Transverse colon (tissue), 4 donors: ENCODE results near the gene CCDC178. TPM values are rescaled to one million over a fixed set of nuclear protein-coding genes. Genes with fewer than 3 reads are reported as not detected.
A peak's percentile ranks its signal among the peaks of the same experiment; 100 is the strongest.

ENCODE experiments used
- DNase-seq: peaks from one replicate; pipeline ENCODE4 v3.0.0-alpha.2; 2019
- H3K27ac ChIP-seq, 4 donors: fragments of 200-600 bp; sonication (generic); 2 replicates each; pipeline ENCODE4 v1.5.1; 2016 to 2018; ENCODE audit warnings: inconsistent platforms in 4 of 4
- H3K27me3 ChIP-seq: fragments of 200-600 bp; sonication (generic); 2 replicates; pipeline ENCODE4 v1.5.1; 2017; ENCODE audit warnings: inconsistent platforms
- H3K36me3 ChIP-seq, 4 donors: fragments of 200-600 bp; sonication (generic); 2 replicates each; pipeline ENCODE4 v1.5.1; 2017 to 2019; ENCODE audit warnings: inconsistent platforms in 4 of 4
- H3K4me1 ChIP-seq, 4 donors: fragments of 200-600 bp; sonication (generic); 2 replicates each; pipeline ENCODE4 v1.5.1; 2017 to 2020; ENCODE audit warnings: inconsistent platforms in 4 of 4
- H3K4me3 ChIP-seq, 4 donors: fragments of 200-600 bp; sonication (generic); 1 replicate in 1 of 4; 2 replicates in 3 of 4; pipeline versions ENCODE4 v1.5.1 to v1.6.1; 2017 to 2019; ENCODE audit warnings: inconsistent platforms in 4 of 4
- H3K9me3 ChIP-seq, 2 donors: fragments of 200-600 bp; sonication (generic); 2 replicates each; pipeline ENCODE4 v1.5.1; 2017 to 2019; ENCODE audit warnings: inconsistent platforms in 2 of 2
- CTCF ChIP-seq, 5 experiments: fragments of 200-600 bp in 3 of 5; fragments of 450-650 bp in 2 of 5; sonication (generic) in 3 of 5; IDR thresholded peaks; 1 replicate in 2 of 5; 2 replicates in 3 of 5; pipeline ENCODE4 v1.5.1; 2016 to 2017; ENCODE audit warnings: antibody characterized with exemption in 5 of 5, inconsistent platforms in 3 of 5, mild to moderate bottlenecking in 2 of 5, moderate library complexity in 1 of 5
- EP300 ChIP-seq: sonication (generic); formaldehyde crosslinking; IDR thresholded peaks from one replicate; pipeline ENCODE4 v1.6.1; 2017; ENCODE audit warnings: antibody characterized with exemption, low read depth
- POLR2A ChIP-seq: fragments of 450-650 bp; IDR thresholded peaks from one replicate; pipeline ENCODE4 v1.6.1; 2016; ENCODE audit warnings: antibody characterized with exemption, mild to moderate bottlenecking, moderate library complexity
- POLR2AphosphoS5 ChIP-seq, 3 donors: sonication (generic); formaldehyde crosslinking; IDR thresholded peaks; one replicate each; pipeline ENCODE4 v1.6.1; 2016; ENCODE audit warnings: antibody characterized with exemption in 3 of 3
- WGBS, 2 donors: methylation state at CpG; one replicate each; pipeline ENCODE4 v1.1.5; 2018; ENCODE audit warnings: low coverage in 1 of 2; 5-methylcytosine and 5-hydroxymethylcytosine counted together
- in situ Hi-C, 4 donors: fragments of 200-750 bp; cut with MboI; loops; one replicate each; pipeline versions ENCODE4 v1.15.0 to v1.15.1; 2017; ENCODE audit warnings: low sequenced_read_pairs in 3 of 4, low pct_ligation_motif_present in 1 of 4, low pct_unique_long_range_greater_than_20kb in 1 of 4
- intact Hi-C: fragments of 100-400 bp; cut with DNase I; formaldehyde crosslinking; loops from one replicate; pipeline ENCODE4 v1.15.1; 2023; ENCODE audit warnings: low total_unique reads
- total RNA-seq, 4 donors: library from RNA; depleted of rRNA; stranded (reverse); fragments of >200 nt; gene quantifications; one replicate each; pipeline ENCODE4 v1.1.0, GENCODE V29; 2016

The CCDC178 gene
- total RNA-seq, 4 donors from 2014 or later: 131 TPM; not detected in 3

- Histone ChIP-seq H3K4me3 (no peak overlapping the region), H3K36me3 (no peaks in the 10 kb centered on the region), H3K27me3 (no peaks in the 10 kb centered on the region), H3K27ac (no peak overlapping the region), H3K4me1 (peaks cover 0 to 4% (median 0%) of the 10 kb centered on the region in 4 donors), H3K9me3 (no peaks in the 10 kb centered on the region)
- TF ChIP-seq POLR2AphosphoS5 (IDR thresholded peaks at IDR 0.05) (no peak), CTCF (IDR thresholded peaks at IDR 0.05) (no peak), EP300 (no peak), POLR2A (no peak)
- intact Hi-C loops: no loop called here
- in situ Hi-C loops: loop anchor here in 1 of 4 donors (25.0 kb wide), 1 partner anchor 505 kb away; no protein-coding TSS in a partner anchor
- DNase-seq: no peak
Observed at GRCh38 chr18:33232318-33232626, 208.2 kb downstream of the CCDC178 start.

- peaks cover 0 to 4% (median 0%) of the 10 kb centered on the region in 4 donors for H3K4me1 ChIP-seq
- no peaks in the 10 kb centered on the region for H3K9me3 ChIP-seq
- no peak for TF ChIP-seq EP300
- peak; percentile 66 to 90 (median 79) for TF ChIP-seq CTCF (IDR thresholded peaks at IDR 0.05)
- peak; percentile 71 for DNase-seq
- no peak overlapping the region for H3K27ac ChIP-seq
- WGBS, 2 donors: 41 to 66% methylated on average over 3 to 6 of the region's 6 CpGs
- no peaks in the 10 kb centered on the region for H3K36me3 ChIP-seq
- intact Hi-C loops: no loop called here
- no peaks in the 10 kb centered on the region for H3K27me3 ChIP-seq
- in situ Hi-C loops: loop anchor here in 1 of 4 donors (25.0 kb wide), 1 partner anchor 506 kb away; no protein-coding TSS in a partner anchor
- no peak overlapping the region for H3K4me3 ChIP-seq
Observed at GRCh38 chr18:33231474-33232317, 208.8 kb downstream of the CCDC178 start.

GRCh38 chr18:33212363-33212762 lies 228.2 kb downstream of the CCDC178 start:
- TF ChIP-seq EP300: no peak
- no peak for TF ChIP-seq POLR2AphosphoS5 (IDR thresholded peaks at IDR 0.05)
- no peak for TF ChIP-seq CTCF (IDR thresholded peaks at IDR 0.05)
- no peak for TF ChIP-seq POLR2A
- intact Hi-C loops: no loop called here
- 65 to 71% methylated on average over 2 of the region's 2 CpGs for WGBS, 2 donors

GRCh38 chr18:33210575-33211189 lies 229.8 kb downstream of the CCDC178 start:
- Histone ChIP-seq H3K27me3 (no peaks in the 10 kb centered on the region), H3K27ac (no peak overlapping the region), H3K4me3 (no peak overlapping the region), H3K9me3 (no peaks in the 10 kb centered on the region), H3K4me1 (no peaks in the 10 kb centered on the region), H3K36me3 (no peaks in the 10 kb centered on the region)
- 23 to 28% methylated on average over 6 of the region's 6 CpGs for WGBS, 2 donors
- intact Hi-C loops: no loop called here
- DNase-seq: no peak
- in situ Hi-C loops: no loop called here
- TF ChIP-seq EP300: no peak
- TF ChIP-seq CTCF (IDR thresholded peaks at IDR 0.05): peak in 4 of 5 experiments; percentile 13 to 46 (median 30)
- no peak for TF ChIP-seq POLR2A

More at GRCh38 chr18:33212363-33212762, 228.2 kb downstream of the CCDC178 start:
- no peak for DNase-seq
- H3K9me3 ChIP-seq: no peaks in the 10 kb centered on the region
- no peak overlapping the region for H3K4me3 ChIP-seq
- no peaks in the 10 kb centered on the region for H3K36me3 ChIP-seq
- no peaks in the 10 kb centered on the region for H3K4me1 ChIP-seq
- no peaks in the 10 kb centered on the region for H3K27me3 ChIP-seq
- no peak overlapping the region for H3K27ac ChIP-seq
- in situ Hi-C loops: no loop called here
